ENCODE measurements around the gene GDPGP1.

Gene GDPGP1

GRCh38 chr15:90205050-90205848, 28.8 kb upstream of the GDPGP1 start:
- no peak for DNase-seq

DNA sequence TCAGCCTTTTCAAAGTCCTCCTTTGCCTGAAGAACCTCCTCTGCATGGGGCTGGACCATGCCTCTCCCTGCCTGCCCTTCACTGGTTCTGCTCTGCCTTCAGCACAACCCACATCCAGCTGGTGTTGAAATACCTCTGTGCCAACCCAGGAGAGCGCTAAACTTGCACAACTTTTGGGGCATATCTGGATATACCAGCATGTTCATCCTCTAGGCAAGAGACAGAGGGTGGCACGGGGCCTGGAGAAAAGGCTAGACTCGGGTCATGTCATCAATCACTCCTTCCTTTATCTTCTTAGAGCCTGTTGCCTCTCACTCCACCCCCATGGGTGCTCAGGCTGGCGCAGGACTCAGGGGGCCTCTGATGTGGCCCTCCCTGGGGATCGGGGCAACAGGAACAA, 28.1 kb upstream of the GDPGP1 start:
- DNase-seq: no peak

- DNase-seq: no peak
Observed at GRCh38 chr15:90207252-90207651, 26.8 kb upstream of the GDPGP1 start.

- DNase-seq: no peak
Observed at GRCh38 chr15:90208356-90208755, 25.7 kb upstream of the GDPGP1 start.

DNA sequence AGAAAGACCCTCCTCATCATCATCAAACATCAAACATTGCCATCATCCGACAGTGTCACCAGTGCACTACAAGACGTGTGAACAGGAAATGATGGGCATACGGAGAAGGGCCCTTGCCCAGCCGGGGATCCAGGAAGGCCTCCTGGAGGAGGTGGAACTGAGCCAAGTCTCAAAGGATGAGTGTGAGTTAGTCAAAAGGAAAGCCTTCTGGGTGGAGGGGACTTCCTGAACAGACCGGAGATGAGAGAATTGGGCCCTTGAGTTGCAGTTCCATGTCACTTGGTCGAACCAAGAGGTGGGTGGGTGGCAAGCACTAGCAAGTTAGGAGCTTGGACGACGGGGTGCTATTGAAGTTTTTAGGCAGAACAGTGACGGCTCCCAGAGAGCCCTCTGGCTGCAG, 24.4 kb upstream of the GDPGP1 start:
- DNase-seq: no peak

- DNase-seq: no peak
Observed at GRCh38 chr15:90210593-90210992, 23.4 kb upstream of the GDPGP1 start.

GRCh38 chr15:90211009-90211408, 23.0 kb upstream of the GDPGP1 start:
- DNase-seq: no peak

- peak; percentile 18 for DNase-seq
Observed at GRCh38 chr15:90211440-90212143, 22.4 kb upstream of the GDPGP1 start.

- DNase-seq: no peak
Observed at GRCh38 chr15:90212221-90213098, 21.5 kb upstream of the GDPGP1 start.

DNA sequence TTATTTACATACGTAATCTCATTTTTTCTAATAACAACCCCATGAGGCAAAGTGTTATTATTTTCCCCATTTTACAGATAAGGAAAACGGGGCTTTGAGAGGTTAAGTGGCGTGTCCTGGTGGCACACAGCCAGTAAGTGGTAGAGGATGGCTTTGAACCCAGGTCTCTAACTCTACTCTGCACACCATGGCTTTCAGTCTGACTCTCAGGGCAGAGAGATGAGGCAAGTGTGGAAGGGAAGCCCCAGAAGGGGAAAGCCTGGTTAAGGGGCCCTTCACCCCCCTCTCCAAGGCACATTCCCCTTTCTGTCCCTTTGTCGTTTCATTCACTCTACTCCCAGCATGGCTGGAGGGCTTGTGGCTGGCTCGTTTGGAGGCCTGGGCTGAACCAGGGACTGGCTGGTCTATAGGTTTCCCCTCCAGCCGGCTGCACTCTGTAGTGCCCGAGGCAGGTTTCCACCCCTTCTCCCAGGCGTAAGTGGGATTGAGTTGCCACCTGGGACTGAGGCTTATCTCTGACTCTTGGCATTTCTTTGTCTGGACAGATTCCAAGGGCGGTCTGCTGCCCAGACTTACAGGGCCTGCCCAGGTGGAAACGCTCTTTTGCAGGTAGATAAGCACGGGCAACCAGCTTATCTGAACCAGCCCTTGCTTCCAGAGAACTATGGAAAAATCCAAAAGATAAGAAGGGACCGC, 20.7 kb upstream of the GDPGP1 start:
- no peak for DNase-seq

- DNase-seq: no peak
Observed at GRCh38 chr15:90213818-90214204, 20.2 kb upstream of the GDPGP1 start.

DNA sequence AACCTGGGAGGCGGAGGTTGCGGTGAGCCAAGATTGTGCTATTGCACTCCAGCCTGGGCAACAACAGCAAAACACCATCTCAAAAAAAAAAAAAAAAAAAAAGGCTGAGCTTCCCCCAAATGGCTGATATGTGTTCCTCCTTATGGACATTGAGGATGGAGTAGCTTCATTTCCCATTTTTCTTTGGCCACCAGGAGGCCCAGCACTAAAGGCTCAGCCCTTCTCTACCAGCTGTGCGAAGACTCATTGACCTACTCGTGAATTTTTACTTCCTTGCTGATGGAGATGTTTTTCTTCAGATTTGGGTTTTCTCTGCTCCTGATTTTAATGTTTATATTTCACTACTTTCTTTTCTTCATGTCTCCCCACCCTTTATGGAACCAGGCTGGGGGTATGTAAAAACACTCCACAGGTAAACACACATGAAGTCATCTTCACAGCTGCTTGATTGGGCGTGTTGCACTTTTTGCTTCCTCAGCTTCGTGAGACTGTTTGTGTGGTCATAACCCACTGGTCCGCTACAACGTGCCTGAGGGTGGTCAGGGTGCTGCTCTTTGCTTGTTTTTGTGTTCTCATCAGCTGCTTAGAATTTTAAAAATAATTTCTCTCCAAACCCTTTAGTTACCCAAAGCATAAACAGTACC, 19.3 kb upstream of the GDPGP1 start:
- no peak for DNase-seq

GRCh38 chr15:90217671-90218394, 16.2 kb upstream of the GDPGP1 start:
- DNase-seq: no peak

DNA sequence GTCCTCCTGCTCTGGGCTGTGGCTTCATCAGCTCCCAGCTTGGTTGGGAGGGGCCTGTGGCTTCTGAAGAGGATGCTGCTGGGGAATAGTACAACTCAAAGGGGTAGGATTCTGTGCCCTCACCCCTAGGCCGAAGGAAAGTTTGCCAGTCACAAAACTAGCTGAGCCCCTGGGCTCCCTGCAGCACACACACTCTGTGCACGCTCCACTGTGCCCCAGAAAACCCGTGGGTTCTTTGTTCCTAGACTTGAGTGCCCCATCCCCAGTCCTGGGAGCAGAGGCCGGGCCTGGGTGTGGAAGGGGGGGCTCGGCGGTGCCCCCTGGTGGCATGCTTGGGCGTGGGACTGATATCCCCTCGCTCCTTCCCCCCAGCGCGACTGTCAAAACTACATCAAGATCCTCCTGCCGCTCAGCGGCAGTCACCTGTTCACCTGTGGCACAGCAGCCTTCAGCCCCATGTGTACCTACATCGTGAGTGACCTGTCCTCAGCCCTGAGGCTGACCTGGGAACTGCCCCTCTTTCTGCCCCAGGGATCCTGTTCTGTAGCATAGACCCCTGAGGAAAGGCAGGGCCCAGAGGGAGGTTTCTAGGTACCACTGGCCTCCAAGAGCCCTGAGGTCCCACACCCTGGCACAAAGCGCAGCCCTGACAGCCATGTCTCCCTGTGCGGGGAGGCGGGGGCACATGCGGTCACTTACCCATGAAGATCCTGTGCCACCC, 14.4 kb upstream of the GDPGP1 start:
- no peak for DNase-seq

DNA sequence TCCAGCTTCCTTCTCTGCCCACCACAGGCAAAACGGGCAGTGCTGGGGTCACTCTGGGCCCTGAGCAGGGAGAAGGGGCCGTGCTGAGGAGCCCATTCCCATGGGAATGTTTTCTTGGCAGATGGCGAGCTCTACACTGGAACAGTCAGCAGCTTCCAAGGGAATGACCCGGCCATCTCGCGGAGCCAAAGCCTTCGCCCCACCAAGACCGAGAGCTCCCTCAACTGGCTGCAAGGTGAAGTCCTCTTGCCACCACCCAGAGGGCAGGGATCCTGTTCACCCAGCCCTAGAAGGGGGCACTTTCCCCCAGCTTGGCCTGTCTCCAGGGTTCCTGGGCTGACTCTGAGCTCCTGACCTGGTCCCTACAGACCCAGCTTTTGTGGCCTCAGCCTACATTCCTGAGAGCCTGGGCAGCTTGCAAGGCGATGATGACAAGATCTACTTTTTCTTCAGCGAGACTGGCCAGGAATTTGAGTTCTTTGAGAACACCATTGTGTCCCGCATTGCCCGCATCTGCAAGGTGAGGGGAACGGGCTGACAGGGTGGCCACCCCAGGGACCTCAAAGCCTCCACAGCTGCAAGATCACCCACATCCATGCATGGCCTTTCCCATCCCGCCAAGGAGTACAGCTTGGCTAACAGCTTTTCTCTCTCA, 12.6 kb upstream of the GDPGP1 start:
- peak; percentile 26 for DNase-seq

DNA sequence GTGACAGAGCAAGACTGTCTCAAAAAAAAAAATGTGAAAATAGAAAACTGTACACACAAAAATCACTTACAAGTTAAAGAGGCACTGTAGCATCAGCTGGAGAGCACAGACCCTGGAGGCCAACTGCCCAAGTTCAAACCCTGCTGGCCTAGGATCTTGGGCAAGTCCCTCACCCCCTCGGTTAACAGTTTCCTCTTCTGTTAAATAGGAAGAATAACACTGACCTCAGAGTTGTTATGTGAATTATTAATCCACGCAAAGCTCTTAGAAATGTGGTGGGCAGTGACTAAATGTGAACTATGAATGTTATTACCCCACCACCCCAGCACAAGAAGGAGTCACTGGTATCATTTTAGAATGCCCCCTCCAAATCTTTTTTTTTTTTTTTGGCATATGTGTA, 11.5 kb upstream of the GDPGP1 start:
- DNase-seq: no peak

DNA sequence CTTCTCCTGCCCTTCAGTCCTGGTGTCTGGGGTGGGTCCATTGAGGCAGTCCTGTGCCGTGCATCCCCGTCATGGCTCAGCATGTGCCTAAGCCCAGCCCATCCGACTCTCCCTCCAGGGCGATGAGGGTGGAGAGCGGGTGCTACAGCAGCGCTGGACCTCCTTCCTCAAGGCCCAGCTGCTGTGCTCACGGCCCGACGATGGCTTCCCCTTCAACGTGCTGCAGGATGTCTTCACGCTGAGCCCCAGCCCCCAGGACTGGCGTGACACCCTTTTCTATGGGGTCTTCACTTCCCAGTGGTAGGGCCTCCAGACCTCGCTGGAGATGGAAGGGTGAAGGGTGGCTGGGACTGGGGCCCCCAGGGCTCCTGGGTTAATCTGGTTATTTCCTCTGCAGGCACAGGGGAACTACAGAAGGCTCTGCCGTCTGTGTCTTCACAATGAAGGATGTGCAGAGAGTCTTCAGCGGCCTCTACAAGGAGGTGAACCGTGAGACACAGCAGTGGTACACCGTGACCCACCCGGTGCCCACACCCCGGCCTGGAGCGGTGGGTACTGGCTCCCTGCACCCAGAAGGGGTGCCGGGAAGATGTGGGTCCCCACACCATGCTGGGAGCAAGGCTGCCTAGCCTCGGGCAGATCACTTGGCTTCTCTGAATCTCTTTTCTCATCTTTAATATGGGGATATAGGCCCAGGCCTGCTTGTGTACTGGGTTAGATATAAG, 10.4 kb upstream of the GDPGP1 start:
- no peak for DNase-seq

GRCh38 chr15:90225047-90225446, 9.0 kb upstream of the GDPGP1 start:
- DNase-seq: no peak

GRCh38 chr15:90225504-90226234, 8.3 kb upstream of the GDPGP1 start:
- no peak for DNase-seq
